Mucosa of rectum (tissue), 2 donors: Measurements from ENCODE around the gene SIL1.

Experiments used
- H3K27ac ChIP-seq, 2 donors: one replicate each; pipeline ENCODE4 v1.7.0; 2013; ENCODE audit warnings: inconsistent platforms in 2 of 2, low read depth in 2 of 2, low read length in 2 of 2
- H3K27me3 ChIP-seq, 2 donors: one replicate each; pipeline ENCODE4 v1.7.0; 2013; ENCODE audit warnings: low read length in 2 of 2; ENCODE audit not compliant: control insufficient read depth in 2 of 2, insufficient read depth in 2 of 2
- H3K36me3 ChIP-seq, 2 donors: one replicate each; pipeline ENCODE4 v1.7.0; 2013; ENCODE audit warnings: low read length in 2 of 2; ENCODE audit not compliant: control insufficient read depth in 2 of 2, insufficient read depth in 2 of 2
- H3K4me1 ChIP-seq, 2 donors: one replicate each; pipeline ENCODE4 v1.7.0; 2013; ENCODE audit warnings: low read length in 2 of 2, mild to moderate bottlenecking in 1 of 2; ENCODE audit not compliant: control insufficient read depth in 2 of 2, insufficient read depth in 2 of 2
- H3K4me3 ChIP-seq, 2 donors: one replicate each; pipeline ENCODE4 v1.7.0; 2013; ENCODE audit warnings: low read length in 2 of 2
- H3K9ac ChIP-seq, 2 donors: one replicate each; pipeline ENCODE4 v1.7.0; 2013; ENCODE audit warnings: low read length in 2 of 2, low read depth in 1 of 2, mild to moderate bottlenecking in 1 of 2
- H3K9me3 ChIP-seq, 2 donors: one replicate each; pipeline ENCODE4 v1.7.0; 2013; ENCODE audit warnings: low read length in 2 of 2; ENCODE audit not compliant: control insufficient read depth in 2 of 2
- donor health status: healthy.
- donor health status: Normal muscosa, but diverticular disease.

SIL1 gene

DNA sequence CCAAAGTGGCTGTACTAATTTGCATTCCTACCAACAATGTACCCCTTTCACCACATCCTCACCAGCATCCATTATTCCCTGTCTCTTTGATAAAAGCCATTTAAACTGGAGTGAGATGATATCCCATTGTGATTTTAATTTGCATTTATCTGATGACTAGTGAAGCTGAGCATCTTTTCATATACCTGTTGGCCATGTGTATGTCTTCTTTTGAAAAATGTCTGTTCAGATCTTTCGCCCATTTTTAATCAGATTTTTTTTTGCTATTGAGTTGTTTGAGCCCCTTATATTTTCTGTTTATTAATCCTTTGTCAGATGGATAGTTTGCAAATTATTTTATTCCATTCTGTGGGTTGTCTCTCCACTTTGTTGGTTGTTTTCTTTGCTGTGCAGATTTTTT is 202.0 kb downstream of the SIL1 start:
- no peaks in the 10 kb centered on the region for H3K27me3 ChIP-seq
- no peaks in the 10 kb centered on the region for H3K9me3 ChIP-seq
- H3K4me1 ChIP-seq = no peaks in the 10 kb centered on the region
- H3K27ac ChIP-seq = no peak overlapping the region
- H3K36me3 ChIP-seq = no peaks in the 10 kb centered on the region
- no peak overlapping the region for H3K4me3 ChIP-seq
- H3K9ac ChIP-seq = no peak overlapping the region

DNA sequence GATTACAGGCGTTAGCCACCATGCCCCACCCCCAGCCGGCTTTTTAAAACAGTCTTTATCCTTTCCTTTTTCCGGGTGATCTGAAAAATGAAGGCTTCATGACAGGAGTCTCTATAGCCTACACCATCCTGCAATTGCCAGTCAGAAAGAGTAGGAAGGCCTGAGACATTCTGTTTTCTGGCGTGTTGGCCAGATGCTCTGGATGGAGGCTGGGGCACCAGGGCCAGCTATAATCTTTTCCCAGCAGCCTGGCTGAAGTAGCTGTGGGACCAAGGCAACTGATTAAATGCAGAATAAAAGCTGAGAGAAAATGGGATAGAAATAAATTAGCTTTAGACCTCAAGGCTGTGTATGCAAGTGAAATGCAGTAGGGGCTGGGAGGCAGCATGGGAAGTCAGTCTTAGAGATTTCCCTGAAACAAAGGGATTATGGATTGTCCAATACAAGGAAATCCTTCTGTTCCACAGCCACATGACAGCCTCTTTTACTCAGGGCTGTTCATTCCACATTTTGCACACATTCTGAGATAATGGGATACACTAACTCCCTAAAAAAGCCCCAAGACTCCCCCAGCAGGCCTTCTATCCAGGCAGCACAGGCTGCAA is 207.1 kb downstream of the SIL1 start:
- no peak overlapping the region for H3K4me3 ChIP-seq
- no peaks in the 10 kb centered on the region for H3K27me3 ChIP-seq
- H3K9me3 ChIP-seq = no peaks in the 10 kb centered on the region
- no peaks in the 10 kb centered on the region for H3K4me1 ChIP-seq
- H3K36me3 ChIP-seq = peaks cover 0 to 1% of the 10 kb centered on the region in 2 donors
- no peak overlapping the region for H3K27ac ChIP-seq
- H3K9ac ChIP-seq = no peak overlapping the region

DNA sequence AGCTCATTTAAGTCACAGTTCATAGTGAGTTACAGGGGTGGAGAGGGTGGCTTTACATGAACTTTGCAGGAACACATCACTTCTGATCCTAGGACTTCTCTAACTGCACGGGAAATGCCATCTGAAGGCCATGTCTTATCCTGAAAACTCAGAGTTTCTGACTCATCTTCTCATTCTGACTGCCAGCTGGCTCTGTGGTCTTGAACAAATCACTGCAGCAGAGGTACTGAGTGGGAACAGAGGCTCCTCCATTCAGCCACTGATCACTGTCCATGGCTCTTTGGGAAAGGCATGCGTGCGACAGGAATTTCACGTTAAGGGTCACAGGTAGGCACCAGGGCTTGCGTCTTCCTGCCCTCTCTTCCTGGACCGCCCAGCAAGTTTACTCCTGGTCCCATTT is 208.4 kb downstream of the SIL1 start:
- H3K4me3 ChIP-seq = no peak overlapping the region
- H3K36me3 ChIP-seq = peaks cover 0 to 1% of the 10 kb centered on the region in 2 donors
- no peak overlapping the region for H3K27ac ChIP-seq
- H3K27me3 ChIP-seq = no peaks in the 10 kb centered on the region
- no peak overlapping the region for H3K9ac ChIP-seq
- no peaks in the 10 kb centered on the region for H3K4me1 ChIP-seq
- H3K9me3 ChIP-seq = no peaks in the 10 kb centered on the region

DNA sequence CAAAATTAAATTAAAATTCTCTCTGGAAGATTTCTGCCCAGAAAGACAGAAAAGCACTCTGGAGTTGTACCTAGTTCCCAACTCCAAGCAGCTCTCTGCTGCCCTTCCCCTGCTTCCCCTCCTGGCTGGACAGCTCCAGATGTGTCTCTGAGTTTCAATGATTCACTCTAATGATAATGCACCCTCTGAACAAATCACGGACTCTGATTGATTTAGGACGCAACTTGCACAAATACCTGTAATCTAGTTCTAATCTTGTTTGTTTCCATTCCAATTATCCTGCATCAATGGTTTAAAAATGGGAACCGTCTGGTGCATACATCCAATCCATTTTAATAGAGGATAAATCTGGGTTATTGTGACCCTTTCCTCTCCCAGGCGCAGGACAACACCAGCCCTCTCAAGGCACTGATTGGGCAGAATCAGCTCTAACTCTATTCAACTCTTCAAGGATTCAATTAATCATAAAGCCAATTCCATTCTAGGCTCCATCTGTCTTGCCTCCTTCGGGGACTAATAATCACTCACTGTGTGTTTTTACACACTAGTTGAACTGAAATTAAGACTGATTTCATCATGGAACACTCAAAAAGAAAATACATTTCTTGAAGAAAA is 211.9 kb downstream of the SIL1 start:
- no peaks in the 10 kb centered on the region for H3K4me1 ChIP-seq
- no peak overlapping the region for H3K4me3 ChIP-seq
- H3K36me3 ChIP-seq = peaks cover 0 to 5% of the 10 kb centered on the region in 2 donors
- no peaks in the 10 kb centered on the region for H3K9me3 ChIP-seq
- H3K9ac ChIP-seq = no peak overlapping the region
- no peak overlapping the region for H3K27ac ChIP-seq
- H3K27me3 ChIP-seq = no peaks in the 10 kb centered on the region

DNA sequence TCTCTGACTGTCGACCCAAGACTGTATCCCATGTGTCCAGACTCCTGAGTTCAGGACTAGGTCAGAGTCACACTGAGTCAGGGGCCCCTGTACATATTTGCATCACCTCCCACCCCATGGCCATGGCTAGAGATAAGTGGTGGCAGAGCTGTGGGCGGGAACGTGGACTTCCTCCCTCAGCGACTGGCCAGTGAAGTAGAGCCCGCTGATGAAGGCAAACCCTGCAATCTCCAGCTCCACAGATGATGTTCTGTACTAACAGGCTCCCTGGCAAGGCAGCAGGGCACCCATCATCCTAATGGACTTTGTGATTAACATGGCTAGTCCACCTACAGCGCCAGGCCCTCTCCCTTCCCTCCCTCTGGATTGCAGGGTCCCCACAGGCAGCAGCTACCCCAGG is 212.5 kb downstream of the SIL1 start:
- no peak overlapping the region for H3K9ac ChIP-seq
- H3K27ac ChIP-seq = no peak overlapping the region
- no peak overlapping the region for H3K4me3 ChIP-seq
- H3K36me3 ChIP-seq = peaks cover 0 to 5% of the 10 kb centered on the region in 2 donors
- H3K27me3 ChIP-seq = no peaks in the 10 kb centered on the region
- no peaks in the 10 kb centered on the region for H3K9me3 ChIP-seq
- H3K4me1 ChIP-seq = no peaks in the 10 kb centered on the region

DNA sequence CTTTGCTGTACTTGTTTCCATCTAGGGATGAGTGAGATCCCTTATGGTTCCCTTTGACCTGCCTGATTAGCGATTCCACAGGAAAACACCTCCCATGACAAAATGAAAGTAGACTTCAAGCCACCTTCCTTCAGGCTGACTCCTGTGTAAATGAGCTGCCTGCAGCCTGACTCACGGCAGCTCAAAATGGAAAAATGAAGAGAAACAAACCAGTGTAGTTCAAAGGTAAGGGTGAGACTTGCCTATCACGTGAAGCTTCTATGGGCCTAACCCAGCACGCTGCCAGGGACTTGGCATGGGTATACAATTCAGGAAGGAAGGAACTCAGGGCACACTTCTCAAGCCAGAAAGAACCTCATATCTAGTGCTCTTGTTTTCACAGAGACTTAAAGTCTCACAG is 212.9 kb downstream of the SIL1 start:
- Histone ChIP-seq H3K27me3 (no peaks in the 10 kb centered on the region), H3K27ac (no peak overlapping the region), H3K9me3 (no peaks in the 10 kb centered on the region), H3K4me1 (no peaks in the 10 kb centered on the region), H3K9ac (no peak overlapping the region), H3K36me3 (peaks cover 0 to 5% of the 10 kb centered on the region in 2 donors), H3K4me3 (no peak overlapping the region)

DNA sequence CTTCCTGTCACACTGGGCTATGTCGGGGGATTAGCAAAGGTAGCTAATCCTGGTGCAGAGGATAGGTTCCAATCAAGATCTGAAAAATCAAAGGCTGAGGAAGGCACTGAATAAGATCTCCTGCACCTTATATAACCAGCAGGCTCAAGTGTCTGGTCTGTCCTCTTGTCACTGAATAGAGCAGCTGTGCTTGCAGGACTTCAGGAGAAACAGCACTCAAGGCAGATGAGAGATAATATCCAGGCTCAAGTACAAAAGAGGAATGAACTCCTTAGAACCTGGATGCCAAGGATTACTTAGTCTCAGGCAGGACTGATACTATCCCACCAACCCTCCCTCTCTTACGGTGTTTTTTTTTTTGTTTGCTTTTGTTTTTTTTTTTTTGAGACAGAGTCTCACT is 214.2 kb downstream of the SIL1 start:
- Histone ChIP-seq H3K27me3 (no peaks in the 10 kb centered on the region), H3K9me3 (no peaks in the 10 kb centered on the region), H3K27ac (no peak overlapping the region), H3K4me1 (no peaks in the 10 kb centered on the region), H3K9ac (no peak overlapping the region), H3K4me3 (no peak overlapping the region), H3K36me3 (peaks cover 0 to 5% of the 10 kb centered on the region in 2 donors)

DNA sequence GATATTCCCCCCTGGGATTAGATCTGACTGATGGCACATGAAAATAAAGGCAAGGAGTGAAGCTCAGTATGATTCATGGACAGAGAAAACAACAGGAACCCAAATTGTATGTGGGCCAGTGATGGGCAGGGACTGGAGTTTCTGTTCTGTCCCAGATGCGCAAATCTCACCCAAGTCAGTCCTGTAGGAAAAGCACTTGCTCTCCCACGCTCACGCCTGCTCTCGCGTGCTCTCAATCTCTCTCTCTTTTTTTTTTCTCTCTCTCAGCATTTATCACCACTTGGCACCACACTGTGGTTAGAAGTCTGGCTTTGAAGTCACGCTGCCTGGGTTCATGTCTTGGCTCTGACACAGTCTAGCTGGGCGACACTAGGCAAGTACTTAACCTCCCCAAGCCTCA is 216.6 kb downstream of the SIL1 start:
- Histone ChIP-seq H3K4me1 (no peaks in the 10 kb centered on the region), H3K9me3 (no peaks in the 10 kb centered on the region), H3K4me3 (no peak overlapping the region), H3K9ac (no peak overlapping the region), H3K27me3 (no peaks in the 10 kb centered on the region), H3K27ac (no peak overlapping the region), H3K36me3 (peaks cover 0 to 4% of the 10 kb centered on the region in 2 donors)

DNA sequence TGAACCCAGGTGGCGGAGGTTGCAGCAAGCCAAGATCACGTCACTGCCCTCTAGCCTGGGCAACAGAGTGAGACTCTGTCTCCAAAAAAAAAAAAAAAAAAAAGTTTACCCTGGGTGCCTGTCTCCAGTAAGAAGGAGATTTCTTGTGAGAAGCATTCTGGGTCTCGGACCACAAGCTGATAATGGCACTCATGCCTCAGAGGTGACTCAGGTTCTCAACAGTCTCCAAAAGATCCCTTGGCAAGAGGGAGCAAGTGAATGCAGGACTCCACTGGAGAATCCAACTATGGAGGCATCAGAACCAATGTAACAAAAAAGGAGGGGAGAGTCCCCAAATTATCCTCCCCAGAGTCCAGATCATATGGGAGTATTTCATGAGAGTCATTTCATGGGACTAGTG is 217.0 kb downstream of the SIL1 start:
- Histone ChIP-seq H3K4me1 (no peaks in the 10 kb centered on the region), H3K27me3 (no peaks in the 10 kb centered on the region), H3K9me3 (no peaks in the 10 kb centered on the region), H3K36me3 (peaks cover 0 to 4% of the 10 kb centered on the region in 2 donors), H3K4me3 (no peak overlapping the region), H3K27ac (no peak overlapping the region), H3K9ac (no peak overlapping the region)

DNA sequence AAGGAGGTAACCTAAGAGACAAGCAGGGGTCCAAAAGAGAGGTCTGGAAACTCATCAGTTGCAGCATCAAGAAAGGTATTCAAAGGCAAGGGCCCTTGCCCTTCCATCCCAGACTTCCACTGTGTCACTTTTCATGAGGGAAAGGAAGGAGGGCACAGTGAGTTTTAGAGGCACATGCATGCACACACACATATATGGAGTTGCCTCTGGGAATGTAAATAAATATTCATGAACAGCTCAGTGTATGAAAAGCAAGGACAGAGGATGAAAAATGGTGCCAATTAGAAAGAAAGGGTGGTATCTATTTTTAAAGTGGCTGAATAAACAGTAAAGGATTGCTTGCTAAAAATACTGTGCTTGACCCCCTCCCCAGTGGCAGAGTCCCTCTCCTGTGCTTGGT is 217.7 kb downstream of the SIL1 start:
- H3K27me3 ChIP-seq = no peaks in the 10 kb centered on the region
- H3K27ac ChIP-seq = no peak overlapping the region
- no peak overlapping the region for H3K4me3 ChIP-seq
- no peaks in the 10 kb centered on the region for H3K4me1 ChIP-seq
- no peaks in the 10 kb centered on the region for H3K9me3 ChIP-seq
- peaks cover 0 to 4% of the 10 kb centered on the region in 2 donors for H3K36me3 ChIP-seq
- no peak overlapping the region for H3K9ac ChIP-seq
